ENCODE results near the gene DYNC2LI1. TPM values are rescaled to one million over a fixed set of nuclear protein-coding genes. Genes with fewer than 3 reads are reported as not detected.

The DYNC2LI1 gene
- total RNA-seq, 1 donor from 2014 or later = 8.9 TPM

DNA sequence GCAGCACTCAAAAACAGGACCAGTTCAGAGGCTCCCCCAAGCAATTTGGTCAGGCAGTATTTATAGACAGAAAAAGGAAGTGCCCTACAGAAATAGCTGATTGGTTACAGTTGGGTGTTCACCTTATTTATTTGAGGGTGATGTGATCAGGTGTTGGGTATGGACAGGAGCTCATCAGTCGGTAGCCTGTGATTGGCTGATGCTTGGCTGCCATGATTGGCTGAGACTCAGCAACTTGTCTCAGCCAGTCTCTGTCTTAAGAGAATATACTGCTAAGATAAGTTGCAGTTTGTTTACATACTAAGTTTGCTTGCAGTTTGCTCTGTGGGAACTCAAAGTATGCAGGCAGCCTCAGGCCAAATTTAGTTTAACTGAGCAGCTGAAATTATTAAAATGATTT is 74.4 kb downstream of the DYNC2LI1 start:
- CTCF ChIA-PET = no interaction called here
- no peak overlapping the region for H3K27ac Mint-ChIP-seq
- POLR2A ChIA-PET = no interaction called here

DNA sequence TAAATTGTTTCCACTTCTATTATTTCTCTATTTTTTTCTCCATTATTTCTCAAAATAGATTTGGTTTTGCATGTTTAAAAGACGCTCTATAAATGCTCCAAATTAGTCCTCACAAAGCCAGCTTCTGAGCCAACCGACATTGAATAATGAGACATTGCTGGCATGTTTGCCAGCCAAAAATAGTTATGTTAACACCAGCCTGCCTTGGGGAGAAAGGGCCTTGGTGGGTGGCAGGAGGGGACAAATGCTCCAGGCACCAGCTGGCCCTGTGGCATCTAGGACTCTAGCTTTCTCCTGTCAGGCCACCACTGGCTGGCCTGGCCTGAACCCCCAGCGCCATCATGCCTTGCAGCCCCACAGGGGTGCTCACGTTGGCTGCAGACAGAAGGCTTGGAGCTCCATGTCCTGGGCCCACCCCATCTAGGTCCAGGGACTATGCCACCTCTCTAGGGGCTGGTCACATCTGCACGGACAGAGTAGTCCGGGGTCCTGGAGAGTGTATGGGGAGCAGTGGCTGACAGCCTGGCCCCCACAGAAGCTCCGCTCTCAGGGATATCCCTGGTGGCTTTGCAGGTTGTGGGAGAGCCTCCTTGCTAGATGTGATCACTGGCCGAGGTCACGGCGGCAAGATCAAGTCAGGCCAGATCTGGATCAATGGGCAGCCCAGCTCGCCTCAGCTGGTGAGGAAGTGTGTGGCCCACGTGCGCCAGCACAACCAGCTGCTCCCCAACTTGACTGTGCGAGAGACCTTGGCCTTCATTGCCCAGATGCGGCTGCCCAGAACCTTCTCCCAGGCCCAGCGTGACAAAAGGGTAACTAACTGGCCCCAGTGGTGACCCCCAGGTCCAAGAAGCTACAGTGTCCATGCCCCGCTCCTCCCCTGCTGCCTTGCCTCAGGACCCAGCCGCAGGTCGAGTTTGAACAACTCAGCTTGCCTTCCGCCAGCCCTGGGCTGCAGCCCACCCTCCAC is 77.5 kb downstream of the DYNC2LI1 start:
- Mint-ChIP-seq H3K4me1 (peaks cover 4% of the 10 kb centered on the region), H3K27ac (no peak overlapping the region), H3K27me3 (peaks cover 12% of the 10 kb centered on the region), H3K36me3 (ENCODE audit: low read depth) (no peaks in the 10 kb centered on the region), H3K4me3 (no peak overlapping the region), H3K9me3 (no peaks in the 10 kb centered on the region)
- DNase-seq = no peak
- TF ChIP-seq, protein P1, sequence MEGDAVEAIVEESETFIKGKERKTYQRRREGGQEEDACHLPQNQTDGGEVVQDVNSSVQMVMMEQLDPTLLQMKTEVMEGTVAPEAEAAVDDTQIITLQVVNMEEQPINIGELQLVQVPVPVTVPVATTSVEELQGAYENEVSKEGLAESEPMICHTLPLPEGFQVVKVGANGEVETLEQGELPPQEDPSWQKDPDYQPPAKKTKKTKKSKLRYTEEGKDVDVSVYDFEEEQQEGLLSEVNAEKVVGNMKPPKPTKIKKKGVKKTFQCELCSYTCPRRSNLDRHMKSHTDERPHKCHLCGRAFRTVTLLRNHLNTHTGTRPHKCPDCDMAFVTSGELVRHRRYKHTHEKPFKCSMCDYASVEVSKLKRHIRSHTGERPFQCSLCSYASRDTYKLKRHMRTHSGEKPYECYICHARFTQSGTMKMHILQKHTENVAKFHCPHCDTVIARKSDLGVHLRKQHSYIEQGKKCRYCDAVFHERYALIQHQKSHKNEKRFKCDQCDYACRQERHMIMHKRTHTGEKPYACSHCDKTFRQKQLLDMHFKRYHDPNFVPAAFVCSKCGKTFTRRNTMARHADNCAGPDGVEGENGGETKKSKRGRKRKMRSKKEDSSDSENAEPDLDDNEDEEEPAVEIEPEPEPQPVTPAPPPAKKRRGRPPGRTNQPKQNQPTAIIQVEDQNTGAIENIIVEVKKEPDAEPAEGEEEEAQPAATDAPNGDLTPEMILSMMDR (IDR thresholded peaks at IDR 0.05) = no peak
- ChIA-PET POLR2A (no interaction called here), CTCF (no interaction called here)
- no peak for ATAC-seq (ENCODE audit: low read depth)
- intact Hi-C loops (cut with micrococcal nuclease) = no loop called here

More for the DNA sequence above, 74.4 kb downstream of the DYNC2LI1 start:
- Mint-ChIP-seq H3K4me3 (no peak overlapping the region), H3K27me3 (peaks cover under 1% of the 10 kb centered on the region), H3K4me1 (peaks cover 4% of the 10 kb centered on the region), H3K9me3 (no peaks in the 10 kb centered on the region), H3K36me3 (ENCODE audit: low read depth) (no peaks in the 10 kb centered on the region)
- no peak for ATAC-seq (ENCODE audit: low read depth)
- TF ChIP-seq, protein P1 (IDR thresholded peaks at IDR 0.05) = no peak
- intact Hi-C loops (cut with micrococcal nuclease) = no loop called here
- DNase-seq = no peak

DNA sequence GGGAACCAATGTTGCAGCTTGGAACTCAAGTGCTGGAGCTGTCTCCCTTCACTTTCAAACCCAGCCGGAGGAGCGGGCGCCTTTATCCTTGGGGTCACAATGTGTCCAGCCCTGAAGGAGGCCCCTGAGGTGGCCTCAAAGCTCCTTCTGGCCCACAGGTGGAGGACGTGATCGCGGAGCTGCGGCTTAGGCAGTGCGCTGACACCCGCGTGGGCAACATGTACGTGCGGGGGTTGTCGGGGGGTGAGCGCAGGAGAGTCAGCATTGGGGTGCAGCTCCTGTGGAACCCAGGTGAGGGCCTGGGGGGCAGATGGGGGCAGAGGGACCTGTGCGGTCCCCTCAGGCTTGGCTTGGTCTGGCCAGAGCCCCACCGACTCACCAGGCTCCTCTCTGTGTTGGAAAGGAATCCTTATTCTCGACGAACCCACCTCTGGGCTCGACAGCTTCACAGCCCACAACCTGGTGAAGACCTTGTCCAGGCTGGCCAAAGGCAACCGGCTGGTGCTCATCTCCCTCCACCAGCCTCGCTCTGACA is 78.4 kb downstream of the DYNC2LI1 start:
- H3K4me1 Mint-ChIP-seq = peaks cover 4% of the 10 kb centered on the region
- DNase-seq = no peak
- TF ChIP-seq, protein P1 (IDR thresholded peaks at IDR 0.05) = no peak
- CTCF ChIA-PET = no interaction called here
- no peaks in the 10 kb centered on the region for H3K9me3 Mint-ChIP-seq
- POLR2A ChIA-PET = no interaction called here
- no peak overlapping the region for H3K4me3 Mint-ChIP-seq
- ATAC-seq (ENCODE audit: low read depth) = no peak
- intact Hi-C loops (cut with micrococcal nuclease) = no loop called here
- H3K36me3 Mint-ChIP-seq (ENCODE audit: low read depth) = no peaks in the 10 kb centered on the region
- no peak overlapping the region for H3K27ac Mint-ChIP-seq
- H3K27me3 Mint-ChIP-seq = peaks cover 18% of the 10 kb centered on the region

DNA sequence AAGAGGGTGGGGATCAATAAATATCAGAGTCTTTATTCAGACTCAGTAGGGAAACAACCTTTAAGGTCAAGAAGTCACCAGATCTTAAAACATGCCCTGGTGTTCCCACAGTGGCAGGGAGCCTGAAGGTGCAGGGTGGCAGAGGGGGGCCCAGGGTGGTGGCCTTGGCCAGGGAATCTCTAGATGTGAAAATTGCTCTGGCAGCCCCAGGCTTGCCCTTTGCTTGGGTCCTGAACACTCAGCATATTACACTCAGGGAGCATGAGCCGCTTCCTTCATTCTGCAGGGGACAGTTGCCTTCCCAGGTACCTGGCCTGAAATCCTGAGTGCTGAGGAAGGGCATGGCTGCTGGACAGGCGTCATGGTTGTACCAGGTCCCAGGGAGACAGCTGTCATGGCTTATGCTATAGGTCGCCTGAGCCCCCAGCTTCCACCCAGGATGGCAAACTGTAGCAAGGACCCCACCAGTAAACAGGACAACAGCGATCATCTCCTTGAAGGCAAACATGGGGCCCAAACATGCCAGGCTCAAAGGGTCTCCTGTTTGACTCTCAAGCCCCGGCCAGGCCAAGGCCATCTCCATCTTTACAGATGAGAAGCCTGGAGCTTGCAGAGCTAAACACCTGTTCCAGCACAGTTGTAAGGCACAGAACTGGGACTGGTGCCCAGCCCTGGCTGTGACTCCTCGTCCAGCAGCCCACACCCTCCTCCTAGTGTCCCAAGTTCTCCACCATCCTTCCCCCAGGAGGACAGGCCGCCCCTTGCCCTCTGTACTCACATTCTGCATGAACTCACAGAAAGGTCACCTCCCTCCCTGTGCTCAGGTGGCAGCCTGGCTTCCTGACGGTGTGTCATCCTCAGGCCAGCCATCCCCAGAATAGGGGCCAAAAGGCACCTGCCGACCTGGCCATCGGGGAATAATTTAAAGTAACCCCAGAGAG is 79.6 kb downstream of the DYNC2LI1 start:
- ChIA-PET CTCF (no interaction called here), POLR2A (no interaction called here)
- TF ChIP-seq, protein P1 (IDR thresholded peaks at IDR 0.05) = no peak
- Mint-ChIP-seq H3K9me3 (no peaks in the 10 kb centered on the region), H3K27me3 (peaks cover 23% of the 10 kb centered on the region), H3K36me3 (ENCODE audit: low read depth) (no peaks in the 10 kb centered on the region), H3K4me3 (no peak overlapping the region), H3K27ac (no peak overlapping the region), H3K4me1 (no peaks in the 10 kb centered on the region)
- DNase-seq (no peak), ATAC-seq (ENCODE audit: low read depth) (no peak)
- intact Hi-C loops (cut with micrococcal nuclease) = no loop called here
